HEK293T (cell line): ENCODE results near the gene ATP8B3.

Source experiments
- CTCF ChIA-PET: fragments of 350-600 bp; formaldehyde crosslinking; extraction: SDS; loops from one replicate; lab custom pipeline; 2021; ENCODE audit warnings: antibody characterized with exemption, inconsistent platforms; lab: Yijun Ruan, JAX
- POLR2A ChIA-PET: fragments of 350-600 bp; formaldehyde crosslinking; extraction: SDS; loops from one replicate; lab custom pipeline; 2020; ENCODE audit warnings: antibody characterized with exemption, inconsistent platforms; lab: Yijun Ruan, JAX
- DNase-seq: peaks from one replicate; pipeline ENCODE4 v3.0.0; 2012; ENCODE audit warnings: mixed read lengths; ENCODE audit errors: extremely low spot score
- ARNT ChIP-seq: fragments of 450-650 bp; IDR thresholded peaks from 2 replicates; pipeline ENCODE4 v1.6.1; 2017; ENCODE audit warnings: mild to moderate bottlenecking
- BHLHE40 ChIP-seq: fragments of 450-650 bp; IDR thresholded peaks from 2 replicates; pipeline ENCODE4 v1.6.1; 2016; ENCODE audit warnings: mild to moderate bottlenecking, moderate library complexity, borderline replicate concordance
- CTBP1 ChIP-seq: fragments of 450-650 bp; IDR thresholded peaks from 2 replicates; pipeline ENCODE4 v1.6.1; 2016; ENCODE audit warnings: borderline replicate concordance
- ELF4 ChIP-seq: fragments of 450-650 bp; IDR thresholded peaks from 2 replicates; pipeline ENCODE4 v1.6.1; 2017; ENCODE audit warnings: antibody characterized with exemption
- FOXA1 ChIP-seq: fragments of 450-650 bp; IDR thresholded peaks from 2 replicates; pipeline ENCODE4 v1.6.1; 2016; ENCODE audit warnings: mild to moderate bottlenecking
- FOXK2 ChIP-seq: fragments of 450-650 bp; IDR thresholded peaks from 2 replicates; pipeline ENCODE4 v1.6.1; 2016; ENCODE audit warnings: mild to moderate bottlenecking
- FOXM1 ChIP-seq: fragments of 450-650 bp; IDR thresholded peaks from 2 replicates; pipeline ENCODE4 v1.6.1; 2017; ENCODE audit warnings: mild to moderate bottlenecking, borderline replicate concordance
- HDGF ChIP-seq: fragments of 450-650 bp; IDR thresholded peaks from 2 replicates; pipeline ENCODE4 v1.6.1; 2017; ENCODE audit warnings: antibody characterized with exemption, borderline replicate concordance
- L3MBTL2 ChIP-seq: fragments of 450-650 bp; conservative IDR thresholded peaks from 2 replicates; pipeline ENCODE4 v1.6.1; 2016; ENCODE audit warnings: mild to moderate bottlenecking
- LEF1 ChIP-seq: fragments of 450-650 bp; IDR thresholded peaks from 2 replicates; pipeline ENCODE4 v1.6.1; 2017; ENCODE audit warnings: mild to moderate bottlenecking, borderline replicate concordance
- NFRKB ChIP-seq: fragments of 450-650 bp; IDR thresholded peaks from 2 replicates; pipeline ENCODE4 v1.6.1; 2016; ENCODE audit warnings: mild to moderate bottlenecking, moderate library complexity
- PKNOX1 ChIP-seq: fragments of 450-650 bp; IDR thresholded peaks from 2 replicates; pipeline ENCODE4 v1.6.1; 2016
- SP1 ChIP-seq: fragments of 450-650 bp; IDR thresholded peaks from 2 replicates; pipeline ENCODE4 v1.6.1; 2017
- SUZ12 ChIP-seq: fragments of 450-650 bp; IDR thresholded peaks from 2 replicates; pipeline ENCODE4 v1.6.1; 2016; ENCODE audit warnings: mild to moderate bottlenecking
- TARDBP ChIP-seq: fragments of 450-650 bp; IDR thresholded peaks from 2 replicates; pipeline ENCODE4 v1.6.1; 2016
- ZNF384 ChIP-seq: fragments of 450-650 bp; IDR thresholded peaks from 2 replicates; pipeline ENCODE4 v1.6.1; 2016

Gene ATP8B3

GRCh38 chr19:1807030-1807694 is 4.9 kb downstream of the ATP8B3 start:
- POLR2A ChIA-PET: no interaction called here
- no peak for DNase-seq
- no peak for TF ChIP-seq ELF4
- TF ChIP-seq CTBP1: no peak
- no peak for TF ChIP-seq HDGF
- no peak for TF ChIP-seq L3MBTL2
- TF ChIP-seq FOXM1: no peak
- no peak for TF ChIP-seq LEF1
- no peak for TF ChIP-seq SUZ12
- TF ChIP-seq ZNF384: no peak
- no peak for TF ChIP-seq ARNT
- no peak for TF ChIP-seq BHLHE40
- TF ChIP-seq NFRKB: no peak
- no peak for TF ChIP-seq TARDBP
- TF ChIP-seq FOXK2: no peak
- no peak for TF ChIP-seq PKNOX1
- CTCF ChIA-PET: no interaction called here

GRCh38 chr19:1806184-1807029 is 5.7 kb downstream of the ATP8B3 start:
- no peak for DNase-seq
- ChIA-PET POLR2A (no interaction called here), CTCF (interaction anchor here (0.6 kb wide), 1 partner anchor 15 kb away, joined by 6 read pairs; no protein-coding TSS in a partner anchor)
- TF ChIP-seq BHLHE40 (no peak), LEF1 (no peak), ELF4 (no peak), ARNT (no peak), L3MBTL2 (no peak), SUZ12 (no peak), FOXM1 (no peak), ZNF384 (no peak), CTBP1 (no peak), TARDBP (no peak), PKNOX1 (no peak), SP1 (no peak), FOXK2 (no peak), NFRKB (no peak), FOXA1 (no peak), HDGF (no peak)

GRCh38 chr19:1805401-1806183 is 6.5 kb downstream of the ATP8B3 start:
- POLR2A ChIA-PET: no interaction called here
- DNase-seq: no peak
- TF ChIP-seq SP1: no peak
- TF ChIP-seq TARDBP: no peak
- no peak for TF ChIP-seq PKNOX1
- no peak for TF ChIP-seq SUZ12
- TF ChIP-seq L3MBTL2: no peak
- TF ChIP-seq LEF1: no peak
- no peak for TF ChIP-seq ELF4
- no peak for TF ChIP-seq HDGF
- TF ChIP-seq FOXA1: no peak
- no peak for TF ChIP-seq CTBP1
- TF ChIP-seq NFRKB: no peak
- TF ChIP-seq FOXM1: no peak
- no peak for TF ChIP-seq FOXK2
- no peak for TF ChIP-seq ARNT
- TF ChIP-seq ZNF384: no peak
- no peak for TF ChIP-seq BHLHE40
- CTCF ChIA-PET: no interaction called here

GRCh38 chr19:1804858-1805257 is 7.2 kb downstream of the ATP8B3 start:
- CTCF ChIA-PET: no interaction called here
- TF ChIP-seq SP1: no peak
- no peak for TF ChIP-seq FOXA1
- no peak for TF ChIP-seq ZNF384
- no peak for TF ChIP-seq HDGF
- TF ChIP-seq L3MBTL2: no peak
- TF ChIP-seq ARNT: no peak
- TF ChIP-seq ELF4: no peak
- no peak for TF ChIP-seq FOXM1
- no peak for TF ChIP-seq LEF1
- no peak for TF ChIP-seq TARDBP
- TF ChIP-seq PKNOX1: no peak
- TF ChIP-seq BHLHE40: no peak
- TF ChIP-seq NFRKB: no peak
- no peak for TF ChIP-seq CTBP1
- no peak for TF ChIP-seq FOXK2
- TF ChIP-seq SUZ12: no peak
- DNase-seq: no peak
- POLR2A ChIA-PET: no interaction called here
